Thymus (tissue), 14 donors: Measurements from ENCODE around the gene SRPRA. TPM values are rescaled to one million over a fixed set of nuclear protein-coding genes. Genes with fewer than 3 reads are reported as not detected.

Source experiments
- DNase-seq, 9 donors: peaks; one replicate each; pipeline ENCODE4 v3.0.0-alpha.2; 2013; ENCODE audit warnings: low spot score in 9 of 9, low read depth in 6 of 9, missing footprints in 1 of 9
- H3K27ac ChIP-seq, 2 donors: one replicate each; pipeline ENCODE4 v1.5.1; 2013; ENCODE audit warnings: control low read depth in 1 of 2, low read depth in 1 of 2, low read length in 1 of 2, mild to moderate bottlenecking in 1 of 2, moderate library complexity in 1 of 2
- H3K27me3 ChIP-seq, 2 donors: one replicate each; pipeline ENCODE4 v1.5.1; 2013; ENCODE audit warnings: low read length in 1 of 2; ENCODE audit not compliant: control insufficient read depth in 2 of 2, insufficient read depth in 1 of 2
- H3K36me3 ChIP-seq, 2 donors: one replicate each; pipeline ENCODE4 v1.5.1; 2013; ENCODE audit warnings: low read length in 1 of 2, mild to moderate bottlenecking in 1 of 2, moderate library complexity in 1 of 2; ENCODE audit not compliant: control insufficient read depth in 2 of 2, insufficient read depth in 2 of 2
- H3K4me1 ChIP-seq, 2 donors: one replicate each; pipeline ENCODE4 v1.5.1; 2013; ENCODE audit warnings: low read length in 2 of 2; ENCODE audit not compliant: control insufficient read depth in 2 of 2, insufficient read depth in 2 of 2
- H3K4me3 ChIP-seq, 2 donors: one replicate each; pipeline ENCODE4 v1.5.1; 2013; ENCODE audit warnings: low read length in 2 of 2, control low read depth in 1 of 2, mild to moderate bottlenecking in 1 of 2
- H3K9me3 ChIP-seq, 2 donors: one replicate each; pipeline ENCODE4 v1.5.1; 2013; ENCODE audit warnings: low read length in 1 of 2, mild to moderate bottlenecking in 1 of 2; ENCODE audit not compliant: control insufficient read depth in 2 of 2, insufficient read depth in 1 of 2
- WGBS: extraction: QIAGEN DNeasy Blood & Tissue Kit; methylation state at CpG from one replicate; pipeline ENCODE4 v1.1.7; 2013; 5-methylcytosine and 5-hydroxymethylcytosine counted together
- long read RNA-seq, 10 donors: transcript quantifications; one replicate each; lab custom pipeline, GENCODE V29; 2026
- polyA plus RNA-seq: library from polyadenylated mRNA; stranded (reverse); fragments of 200-250 nt; gene quantifications from one replicate; pipeline ENCODE4 v1.2.3, GENCODE V29; 2013
- total RNA-seq: library from RNA; stranded (reverse); fragments of 120-200 nt; gene quantifications from one replicate; pipeline ENCODE4 v1.2.4, GENCODE V29; 2013
- donor health status: healthy.

SRPRA gene
- total RNA-seq (44.3 TPM), polyA plus RNA-seq (46.2 TPM)
- long read RNA-seq, donor 1, partial matches to known transcripts, result 0 of 2 reads
- long read RNA-seq, donor 1, other reads (novel, unspliced or antisense), result 0 of 2 reads
- long read RNA-seq, donor 2, result 0 reads
- long read RNA-seq, donor 3, transcript SRPRA-201 (14 exons, 3,069 nt), result major isoform, 13 of 50 reads
- long read RNA-seq, donor 3, partial matches to known transcripts, result 26 of 50 reads
- long read RNA-seq, donor 3, other reads (novel, unspliced or antisense), result 10 of 50 reads
- long read RNA-seq, donor 4, partial matches to known transcripts, result 12 of 13 reads
- long read RNA-seq, donor 4, other reads (novel, unspliced or antisense), result 0 of 13 reads
- long read RNA-seq, donor 5, transcript SRPRA-201 (14 exons, 3,069 nt), result major isoform, 13 of 90 reads
- long read RNA-seq, donor 5, partial matches to known transcripts, result 60 of 90 reads
- long read RNA-seq, donor 5, other reads (novel, unspliced or antisense), result 11 of 90 reads
- long read RNA-seq, donor 6, transcript SRPRA-201 (14 exons, 3,069 nt), result major isoform, 14 of 27 reads
- long read RNA-seq, donor 6, partial matches to known transcripts, result 12 of 27 reads
- long read RNA-seq, donor 6, other reads (novel, unspliced or antisense), result 0 of 27 reads
- long read RNA-seq, donor 7, transcript SRPRA-201 (14 exons, 3,069 nt), result major isoform, 15 of 17 reads
- long read RNA-seq, donor 7, partial matches to known transcripts, result 0 of 17 reads
- long read RNA-seq, donor 7, other reads (novel, unspliced or antisense), result 0 of 17 reads
- long read RNA-seq, donor 8, partial matches to known transcripts, result 9 of 10 reads
- long read RNA-seq, donor 8, other reads (novel, unspliced or antisense), result 0 of 10 reads
- long read RNA-seq, donor 9, transcript SRPRA-201 (14 exons, 3,069 nt), result major isoform, 6 of 6 reads
- long read RNA-seq, donor 9, partial matches to known transcripts, result 0 of 6 reads
- long read RNA-seq, donor 9, other reads (novel, unspliced or antisense), result 0 of 6 reads
- long read RNA-seq, donor 10, transcript SRPRA-201 (14 exons, 3,069 nt), result major isoform, 6 of 7 reads
- long read RNA-seq, donor 10, partial matches to known transcripts, result 0 of 7 reads
- long read RNA-seq, donor 10, other reads (novel, unspliced or antisense), result 0 of 7 reads

- WGBS, result under 1% methylated on average over 64 of the region's 64 CpGs
- H3K36me3 ChIP-seq, result peaks cover 44 to 52% of the 10 kb centered on the region in 2 donors
Observed at GRCh38 chr11:126268708-126269579, at the start of gene SRPRA, which contains the start of gene FOXRED1. Gene SRPRA (minus strand): TSS chr11:126268895. CDS start chr11:126268804, 91 bp downstream. Gene FOXRED1 (plus strand): TSS chr11:126269154. CDS start chr11:126269207, 53 bp downstream.

GRCh38 chr11:126317756-126318573, 49.3 kb upstream of the SRPRA start:
- Histone ChIP-seq H3K27me3 (no peaks in the 10 kb centered on the region), H3K36me3 (peaks cover 0 to 2% of the 10 kb centered on the region in 2 donors), H3K4me3 (no peak overlapping the region), H3K4me1 (peaks cover 23 to 39% of the 10 kb centered on the region in 2 donors), H3K27ac (peak overlapping the region; percentile 81 to 91), H3K9me3 (peaks cover 0 to 3% of the 10 kb centered on the region in 2 donors)
- peak in 2 of 9 donors; percentile 20 to 54 for DNase-seq
- 33% methylated on average over 14 of the region's 14 CpGs for WGBS

More at GRCh38 chr11:126268708-126269579, at the start of gene SRPRA, which contains the start of gene FOXRED1:
- Histone ChIP-seq H3K27me3 (no peaks in the 10 kb centered on the region), H3K9me3 (no peaks in the 10 kb centered on the region), H3K4me1 (peaks cover 10 to 13% of the 10 kb centered on the region in 2 donors), H3K27ac (peak within 1 kb of the TSS; percentile 85 to 88), H3K4me3 (peak within 1 kb of the TSS; percentile 88 to 93)
- DNase-seq, result peak; percentile 94 to 99 (median 98)

- WGBS, result 3% methylated on average over 1 of the region's 1 CpG
- no peak for DNase-seq
- H3K9me3 ChIP-seq, result peaks cover 0 to 3% of the 10 kb centered on the region in 2 donors
- peak overlapping the region; percentile 77 to 91 for H3K27ac ChIP-seq
- H3K4me3 ChIP-seq, result no peak overlapping the region
- H3K27me3 ChIP-seq, result no peaks in the 10 kb centered on the region
- H3K36me3 ChIP-seq, result peaks cover 0 to 5% of the 10 kb centered on the region in 2 donors
- H3K4me1 ChIP-seq, result peaks cover 23 to 39% of the 10 kb centered on the region in 2 donors
Observed at GRCh38 chr11:126317432-126317755, 48.7 kb upstream of the SRPRA start.

- no peak for DNase-seq
- H3K9me3 ChIP-seq, result peaks cover 0 to 3% of the 10 kb centered on the region in 2 donors
- WGBS, result 97% methylated on average over 5 of the region's 5 CpGs
- peaks cover 0 to 12% of the 10 kb centered on the region in 2 donors for H3K36me3 ChIP-seq
- H3K27ac ChIP-seq, result no peak overlapping the region
- H3K27me3 ChIP-seq, result no peaks in the 10 kb centered on the region
- peaks cover 15 to 22% of the 10 kb centered on the region in 2 donors for H3K4me1 ChIP-seq
- no peak overlapping the region for H3K4me3 ChIP-seq
Observed at GRCh38 chr11:126313826-126314225, 45.1 kb upstream of the SRPRA start.

- Histone ChIP-seq H3K9me3 (no peaks in the 10 kb centered on the region), H3K4me1 (peaks cover 6 to 13% of the 10 kb centered on the region in 2 donors), H3K27ac (no peak overlapping the region), H3K27me3 (no peaks in the 10 kb centered on the region), H3K4me3 (no peak overlapping the region), H3K36me3 (peaks cover 5 to 16% of the 10 kb centered on the region in 2 donors)
- WGBS, result 94% methylated on average over 8 of the region's 8 CpGs
- no peak for DNase-seq
Observed at GRCh38 chr11:126312961-126313360, 44.3 kb upstream of the SRPRA start.

GRCh38 chr11:126311401-126312291, 43.0 kb upstream of the SRPRA start:
- no peak for DNase-seq
- H3K4me1 ChIP-seq, result peaks cover 0 to 7% of the 10 kb centered on the region in 2 donors
- no peaks in the 10 kb centered on the region for H3K9me3 ChIP-seq
- WGBS, result 95% methylated on average over 14 of the region's 14 CpGs
- no peak overlapping the region for H3K4me3 ChIP-seq
- peaks cover 6 to 19% of the 10 kb centered on the region in 2 donors for H3K36me3 ChIP-seq
- no peaks in the 10 kb centered on the region for H3K27me3 ChIP-seq
- H3K27ac ChIP-seq, result no peak overlapping the region

- Histone ChIP-seq H3K9me3 (no peaks in the 10 kb centered on the region), H3K27ac (no peak overlapping the region), H3K4me3 (no peak overlapping the region), H3K4me1 (peaks cover 0 to 7% of the 10 kb centered on the region in 2 donors), H3K27me3 (no peaks in the 10 kb centered on the region), H3K36me3 (peaks cover 6 to 23% of the 10 kb centered on the region in 2 donors)
- DNase-seq, result no peak
- 86% methylated on average over 6 of the region's 6 CpGs for WGBS
Observed at GRCh38 chr11:126310992-126311310, 42.3 kb upstream of the SRPRA start.
